Measurements from ENCODE around the gene ZNF616.

DNA sequence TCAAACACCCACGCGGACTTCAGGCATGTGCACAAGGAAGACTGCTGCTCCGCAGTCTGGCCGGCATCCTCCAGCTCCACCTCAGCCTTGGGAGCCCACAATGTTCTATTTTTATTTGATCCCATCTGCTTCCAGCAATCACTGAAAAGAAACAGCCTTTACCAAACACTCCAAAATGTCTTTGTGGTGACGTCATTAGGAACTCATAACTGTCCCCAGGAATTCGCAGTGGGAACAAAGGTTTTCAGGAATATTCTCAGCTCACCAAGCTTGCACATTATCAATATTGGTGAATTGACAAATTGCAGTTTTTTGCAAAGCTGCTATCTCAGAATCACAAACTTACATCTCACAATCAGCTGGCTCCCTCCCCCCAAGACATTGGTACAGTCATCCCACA is 29.0 kb downstream of the ZNF616 start:
- TF ChIP-seq, protein P1, sequence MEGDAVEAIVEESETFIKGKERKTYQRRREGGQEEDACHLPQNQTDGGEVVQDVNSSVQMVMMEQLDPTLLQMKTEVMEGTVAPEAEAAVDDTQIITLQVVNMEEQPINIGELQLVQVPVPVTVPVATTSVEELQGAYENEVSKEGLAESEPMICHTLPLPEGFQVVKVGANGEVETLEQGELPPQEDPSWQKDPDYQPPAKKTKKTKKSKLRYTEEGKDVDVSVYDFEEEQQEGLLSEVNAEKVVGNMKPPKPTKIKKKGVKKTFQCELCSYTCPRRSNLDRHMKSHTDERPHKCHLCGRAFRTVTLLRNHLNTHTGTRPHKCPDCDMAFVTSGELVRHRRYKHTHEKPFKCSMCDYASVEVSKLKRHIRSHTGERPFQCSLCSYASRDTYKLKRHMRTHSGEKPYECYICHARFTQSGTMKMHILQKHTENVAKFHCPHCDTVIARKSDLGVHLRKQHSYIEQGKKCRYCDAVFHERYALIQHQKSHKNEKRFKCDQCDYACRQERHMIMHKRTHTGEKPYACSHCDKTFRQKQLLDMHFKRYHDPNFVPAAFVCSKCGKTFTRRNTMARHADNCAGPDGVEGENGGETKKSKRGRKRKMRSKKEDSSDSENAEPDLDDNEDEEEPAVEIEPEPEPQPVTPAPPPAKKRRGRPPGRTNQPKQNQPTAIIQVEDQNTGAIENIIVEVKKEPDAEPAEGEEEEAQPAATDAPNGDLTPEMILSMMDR (IDR thresholded peaks at IDR 0.05): no peak
- TF ChIP-seq STAT6 (CRISPR knock-in tag; conservative IDR thresholded peaks at IDR 0.05; ENCODE audit: low read depth) (no peak), TEAD4 (CRISPR knock-in tag; IDR thresholded peaks at IDR 0.05) (no peak), GTF2I (CRISPR knock-in tag; conservative IDR thresholded peaks at IDR 0.05) (no peak), FOXJ3 (CRISPR knock-in tag; IDR thresholded peaks at IDR 0.05; ENCODE audit: borderline replicate concordance) (no peak), USF2 (CRISPR knock-in tag; IDR thresholded peaks at IDR 0.05) (no peak), GABPB1 (CRISPR knock-in tag; IDR thresholded peaks at IDR 0.05) (no peak), NR2C2 (CRISPR knock-in tag; IDR thresholded peaks at IDR 0.05) (no peak), ZBTB43 (CRISPR knock-in tag; IDR thresholded peaks at IDR 0.05) (no peak), MYBL2 (CRISPR knock-in tag; IDR thresholded peaks at IDR 0.05) (no peak)
- TF ChIP-seq, protein P2, sequence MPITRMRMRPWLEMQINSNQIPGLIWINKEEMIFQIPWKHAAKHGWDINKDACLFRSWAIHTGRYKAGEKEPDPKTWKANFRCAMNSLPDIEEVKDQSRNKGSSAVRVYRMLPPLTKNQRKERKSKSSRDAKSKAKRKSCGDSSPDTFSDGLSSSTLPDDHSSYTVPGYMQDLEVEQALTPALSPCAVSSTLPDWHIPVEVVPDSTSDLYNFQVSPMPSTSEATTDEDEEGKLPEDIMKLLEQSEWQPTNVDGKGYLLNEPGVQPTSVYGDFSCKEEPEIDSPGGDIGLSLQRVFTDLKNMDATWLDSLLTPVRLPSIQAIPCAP (CRISPR knock-in tag; IDR thresholded peaks at IDR 0.05): no peak
- TF ChIP-seq, protein P3, sequence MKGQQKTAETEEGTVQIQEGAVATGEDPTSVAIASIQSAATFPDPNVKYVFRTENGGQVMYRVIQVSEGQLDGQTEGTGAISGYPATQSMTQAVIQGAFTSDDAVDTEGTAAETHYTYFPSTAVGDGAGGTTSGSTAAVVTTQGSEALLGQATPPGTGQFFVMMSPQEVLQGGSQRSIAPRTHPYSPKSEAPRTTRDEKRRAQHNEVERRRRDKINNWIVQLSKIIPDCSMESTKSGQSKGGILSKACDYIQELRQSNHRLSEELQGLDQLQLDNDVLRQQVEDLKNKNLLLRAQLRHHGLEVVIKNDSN (CRISPR knock-in tag; IDR thresholded peaks at IDR 0.05): no peak
- TF ChIP-seq, protein P4, sequence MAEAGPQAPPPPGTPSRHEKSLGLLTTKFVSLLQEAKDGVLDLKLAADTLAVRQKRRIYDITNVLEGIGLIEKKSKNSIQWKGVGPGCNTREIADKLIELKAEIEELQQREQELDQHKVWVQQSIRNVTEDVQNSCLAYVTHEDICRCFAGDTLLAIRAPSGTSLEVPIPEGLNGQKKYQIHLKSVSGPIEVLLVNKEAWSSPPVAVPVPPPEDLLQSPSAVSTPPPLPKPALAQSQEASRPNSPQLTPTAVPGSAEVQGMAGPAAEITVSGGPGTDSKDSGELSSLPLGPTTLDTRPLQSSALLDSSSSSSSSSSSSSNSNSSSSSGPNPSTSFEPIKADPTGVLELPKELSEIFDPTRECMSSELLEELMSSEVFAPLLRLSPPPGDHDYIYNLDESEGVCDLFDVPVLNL (CRISPR knock-in tag; IDR thresholded peaks at IDR 0.05; ENCODE audit: borderline replicate concordance, low read depth): no peak
- TF ChIP-seq, protein P5, sequence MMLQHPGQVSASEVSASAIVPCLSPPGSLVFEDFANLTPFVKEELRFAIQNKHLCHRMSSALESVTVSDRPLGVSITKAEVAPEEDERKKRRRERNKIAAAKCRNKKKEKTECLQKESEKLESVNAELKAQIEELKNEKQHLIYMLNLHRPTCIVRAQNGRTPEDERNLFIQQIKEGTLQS (CRISPR knock-in tag; conservative IDR thresholded peaks at IDR 0.05): no peak

Data from WTC11 (cell line).